Activated T-cell treated with anti-CD3 and anti-CD28 coated beads, Interleukin-2, amount 50 U/mL, for 72 hours (primary cell): Measurements from ENCODE around the gene PBX1. TPM values are rescaled to one million over a fixed set of nuclear protein-coding genes. Genes with fewer than 3 reads are reported as not detected.

Source experiments
- ATAC-seq, 2 donors: fragments of 150-1000 bp; cut with Tn5 transposase; replicated peaks in 1 of 2; 2 replicates each; pipeline ENCODE4 v1.10.0; 2021; ENCODE audit warnings: moderate library complexity in 2 of 2, mild to moderate bottlenecking in 1 of 2
- DNase-seq, 2 donors: peaks; one replicate each; pipeline ENCODE4 v3.0.0; 2021 to 2022; ENCODE audit warnings: mixed read lengths in 1 of 2
- H3K27ac Mint-ChIP-seq: one replicate; pipeline ENCODE4 v1.8.0; 2022; ENCODE audit warnings: mild to moderate bottlenecking, moderate library complexity, mixed read lengths
- H3K27me3 Mint-ChIP-seq: one replicate; pipeline ENCODE4 v1.8.0; 2022; ENCODE audit warnings: low read depth, mixed read lengths
- H3K36me3 Mint-ChIP-seq, 2 donors: one replicate each; pipeline ENCODE4 v1.8.0; 2022; ENCODE audit warnings: mixed read lengths in 2 of 2, mild to moderate bottlenecking in 1 of 2; ENCODE audit not compliant: insufficient read depth in 2 of 2
- H3K4me1 Mint-ChIP-seq: one replicate; pipeline ENCODE4 v1.8.0; 2022; ENCODE audit warnings: low read depth, mixed read lengths
- H3K4me3 Mint-ChIP-seq, 2 donors: one replicate each; pipeline ENCODE4 v1.8.0; 2022; ENCODE audit warnings: mild to moderate bottlenecking in 2 of 2, mixed read lengths in 2 of 2, moderate library complexity in 2 of 2
- H3K9me3 Mint-ChIP-seq, 2 donors: one replicate each; pipeline ENCODE4 v1.8.0; 2022; ENCODE audit warnings: mixed read lengths in 2 of 2
- total RNA-seq, 2 donors: library from RNA; stranded (reverse); gene quantifications; one replicate each; pipeline ENCODE4 v1.2.3, GENCODE V29; 2022

Gene PBX1
- total RNA-seq, 2 donors from 2014 or later: 0.62 to 0.74 TPM

DNA sequence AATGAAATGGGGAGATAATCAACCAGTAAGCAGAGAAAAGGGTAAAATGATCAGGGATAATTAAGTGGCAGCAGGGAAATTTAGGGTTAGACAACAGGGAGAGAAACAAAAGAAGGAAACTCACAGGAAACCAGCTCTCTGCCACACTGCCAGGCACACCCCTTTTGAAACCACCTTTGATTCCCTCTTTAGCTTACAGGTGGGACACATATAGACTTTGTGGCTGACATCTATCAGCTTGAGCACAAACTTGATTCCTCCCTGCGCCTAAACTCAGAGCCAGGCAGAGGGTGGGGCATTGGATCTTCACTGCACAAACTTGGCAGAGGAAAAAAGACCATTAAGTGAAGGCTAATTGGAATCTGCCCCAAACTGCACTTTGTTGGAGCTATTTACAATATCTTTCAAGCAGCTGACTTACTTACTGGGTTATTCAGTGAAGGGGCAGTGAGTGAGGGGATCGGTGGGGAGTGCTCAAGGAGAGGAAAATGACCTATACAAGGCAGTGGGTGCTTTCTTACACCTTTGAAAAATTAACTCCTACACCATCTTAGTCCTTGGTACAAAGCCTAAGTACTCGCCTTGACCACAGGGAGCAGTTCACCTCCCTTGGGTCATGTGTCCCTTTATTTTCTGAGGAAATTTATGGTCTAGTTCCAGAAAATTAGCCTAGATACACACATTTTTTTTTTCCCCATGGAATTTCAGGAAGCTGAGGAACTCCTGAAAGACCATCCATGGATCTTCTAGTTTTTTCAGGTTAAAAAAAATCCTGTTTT is 60.2 kb downstream of the PBX1 start:
- Mint-ChIP-seq H3K4me1 (no peaks in the 10 kb centered on the region), H3K27me3 (no peaks in the 10 kb centered on the region), H3K36me3 (no peaks in the 10 kb centered on the region), H3K4me3 (no peak overlapping the region), H3K9me3 (peaks cover 0 to 2% of the 10 kb centered on the region in 2 donors), H3K27ac (no peak overlapping the region)
- DNase-seq (no peak), ATAC-seq (no peak)

DNA sequence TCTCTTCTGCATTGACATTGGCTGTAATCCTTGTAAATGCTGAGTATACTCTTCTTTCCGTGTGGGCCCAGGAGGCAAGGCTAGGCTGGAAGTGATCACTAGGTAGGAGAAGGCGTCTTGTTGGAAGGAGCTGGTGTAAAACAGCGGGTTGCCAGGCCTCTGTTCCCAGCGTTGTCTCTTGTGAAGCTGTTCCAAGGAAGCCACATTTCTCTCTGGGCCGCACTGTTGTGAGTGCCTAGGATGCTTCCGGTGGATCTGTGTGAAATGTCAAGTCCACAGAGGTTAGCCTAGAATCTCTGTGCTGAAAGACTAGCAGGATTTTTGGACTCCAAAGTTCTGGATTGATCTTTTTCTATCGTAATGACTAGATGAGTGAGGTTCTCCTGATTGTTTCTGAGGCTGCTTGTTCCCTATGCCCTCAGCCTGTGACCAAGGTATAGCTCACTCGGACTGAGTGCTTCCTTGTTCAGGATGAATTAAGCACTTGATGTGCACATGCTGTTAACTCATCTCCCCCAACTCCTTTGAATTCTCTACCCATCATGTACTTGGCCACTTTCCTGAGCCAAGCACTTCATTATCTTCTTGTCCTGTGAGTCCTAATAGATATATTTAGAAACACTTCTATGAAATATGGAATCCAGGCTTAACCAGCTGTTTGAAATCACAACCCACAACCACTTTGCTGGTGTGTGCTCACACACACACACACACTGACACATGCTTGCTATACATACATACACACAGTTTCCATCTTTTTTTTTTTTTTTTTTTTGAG is 63.3 kb downstream of the PBX1 start:
- peaks cover 2% of the 10 kb centered on the region in 2 donors for H3K9me3 Mint-ChIP-seq
- ATAC-seq (no peak), DNase-seq (no peak)
- H3K4me3 Mint-ChIP-seq: no peak overlapping the region
- H3K36me3 Mint-ChIP-seq: no peaks in the 10 kb centered on the region
- no peaks in the 10 kb centered on the region for H3K4me1 Mint-ChIP-seq
- no peak overlapping the region for H3K27ac Mint-ChIP-seq
- H3K27me3 Mint-ChIP-seq: no peaks in the 10 kb centered on the region

DNA sequence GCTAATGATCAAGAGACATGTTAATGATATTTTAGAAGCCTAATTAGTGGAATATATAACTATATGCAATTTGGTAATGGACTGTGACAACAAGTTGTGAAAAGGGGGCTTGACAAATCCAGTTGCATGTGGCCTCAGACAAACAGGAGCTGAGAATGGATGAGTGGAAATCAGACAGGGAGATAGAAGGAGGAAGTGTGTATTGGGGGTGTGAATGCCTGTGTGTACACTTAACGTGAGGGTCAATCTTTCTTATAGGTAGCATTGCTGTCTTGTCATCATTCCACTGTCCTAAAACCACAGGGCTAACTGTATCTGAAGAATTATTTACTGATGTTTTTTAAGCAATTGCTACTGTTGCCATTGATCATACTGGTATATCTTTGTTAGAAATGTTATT is 64.8 kb downstream of the PBX1 start:
- ATAC-seq (no peak), DNase-seq (no peak)
- H3K36me3 Mint-ChIP-seq: no peaks in the 10 kb centered on the region
- no peaks in the 10 kb centered on the region for H3K4me1 Mint-ChIP-seq
- no peak overlapping the region for H3K4me3 Mint-ChIP-seq
- no peaks in the 10 kb centered on the region for H3K27me3 Mint-ChIP-seq
- peaks cover 2% of the 10 kb centered on the region in 2 donors for H3K9me3 Mint-ChIP-seq
- no peak overlapping the region for H3K27ac Mint-ChIP-seq

DNA sequence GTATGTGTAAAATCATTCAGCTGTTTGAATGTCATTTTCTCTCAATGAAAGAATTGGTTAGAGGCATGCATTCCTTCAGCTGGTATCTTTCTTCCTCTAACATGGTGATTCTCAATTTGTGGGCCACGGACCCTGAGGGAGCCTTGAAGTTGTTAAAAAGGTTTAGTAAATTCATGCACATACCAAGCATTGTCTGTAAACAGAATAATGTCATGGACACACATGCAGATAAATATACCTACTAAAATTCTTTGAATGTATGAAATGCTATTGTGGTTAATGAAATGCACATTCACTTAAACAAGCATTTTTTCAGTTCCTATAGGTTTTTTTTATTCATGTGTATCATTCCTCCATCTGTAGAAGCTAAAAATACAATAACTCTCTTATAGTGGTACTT is 65.4 kb downstream of the PBX1 start:
- no peak for DNase-seq
- no peaks in the 10 kb centered on the region for H3K4me1 Mint-ChIP-seq
- ATAC-seq: no peak
- H3K27ac Mint-ChIP-seq: no peak overlapping the region
- peaks cover 2% of the 10 kb centered on the region in 2 donors for H3K9me3 Mint-ChIP-seq
- no peaks in the 10 kb centered on the region for H3K36me3 Mint-ChIP-seq
- H3K4me3 Mint-ChIP-seq: no peak overlapping the region
- no peaks in the 10 kb centered on the region for H3K27me3 Mint-ChIP-seq

DNA sequence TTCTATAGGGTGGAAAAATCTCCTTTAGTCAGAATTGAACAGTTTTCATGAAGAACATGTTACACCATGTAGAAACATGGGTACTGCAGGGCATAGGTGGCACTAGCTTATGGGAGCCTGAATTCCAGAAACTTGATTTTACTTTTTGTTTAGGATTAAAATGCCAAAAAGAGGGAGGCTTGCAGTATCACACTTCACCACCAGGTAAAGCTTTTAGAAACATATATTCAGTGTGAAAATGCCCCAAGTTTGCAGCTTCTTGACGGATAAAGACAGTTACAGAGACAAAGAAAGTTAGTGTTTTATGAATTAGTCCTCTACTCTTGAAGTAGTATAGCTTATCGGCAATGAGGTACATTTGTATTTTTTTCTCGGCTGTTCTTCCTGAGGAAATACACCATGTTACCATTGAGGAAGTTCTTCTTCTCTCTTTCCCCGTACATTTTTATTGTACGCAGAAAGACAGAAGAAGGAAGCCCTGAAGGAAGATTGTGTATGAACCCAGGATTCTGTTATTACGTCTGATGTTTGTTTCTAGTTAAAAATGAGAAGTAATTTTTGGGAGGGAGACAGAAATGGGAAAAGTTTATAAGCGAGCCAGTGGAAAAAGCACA is 66.1 kb downstream of the PBX1 start:
- Mint-ChIP-seq H3K4me3 (peak overlapping the region in 1 of 2 donors; percentile 41), H3K27me3 (no peaks in the 10 kb centered on the region), H3K27ac (no peak overlapping the region), H3K4me1 (no peaks in the 10 kb centered on the region), H3K36me3 (no peaks in the 10 kb centered on the region), H3K9me3 (peaks cover 2% of the 10 kb centered on the region in 2 donors)
- no peak for ATAC-seq
- no peak for DNase-seq

DNA sequence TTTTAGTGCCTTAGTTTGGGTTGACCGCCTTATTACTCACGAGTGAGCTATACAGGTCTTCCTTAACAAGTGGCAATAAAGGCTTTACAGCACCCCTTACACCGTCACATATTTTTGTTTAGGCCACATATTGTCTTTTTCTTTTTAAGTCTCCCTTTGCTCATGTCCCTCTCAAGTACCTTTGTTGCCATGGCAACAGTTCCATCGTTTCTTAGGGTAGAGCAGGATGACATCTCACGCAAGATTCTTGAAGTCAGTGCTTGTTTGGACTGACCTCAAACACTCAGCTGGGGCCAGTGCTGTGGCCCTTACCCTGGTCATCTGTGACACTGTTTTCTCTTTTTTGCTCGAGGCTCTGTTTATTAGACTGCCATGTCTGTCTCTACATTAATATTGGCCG is 69.8 kb downstream of the PBX1 start:
- Mint-ChIP-seq H3K4me3 (no peak overlapping the region), H3K9me3 (peaks cover 0 to 4% of the 10 kb centered on the region in 2 donors), H3K36me3 (no peaks in the 10 kb centered on the region), H3K27ac (no peak overlapping the region), H3K4me1 (no peaks in the 10 kb centered on the region), H3K27me3 (no peaks in the 10 kb centered on the region)
- ATAC-seq (no peak), DNase-seq (no peak)

DNA sequence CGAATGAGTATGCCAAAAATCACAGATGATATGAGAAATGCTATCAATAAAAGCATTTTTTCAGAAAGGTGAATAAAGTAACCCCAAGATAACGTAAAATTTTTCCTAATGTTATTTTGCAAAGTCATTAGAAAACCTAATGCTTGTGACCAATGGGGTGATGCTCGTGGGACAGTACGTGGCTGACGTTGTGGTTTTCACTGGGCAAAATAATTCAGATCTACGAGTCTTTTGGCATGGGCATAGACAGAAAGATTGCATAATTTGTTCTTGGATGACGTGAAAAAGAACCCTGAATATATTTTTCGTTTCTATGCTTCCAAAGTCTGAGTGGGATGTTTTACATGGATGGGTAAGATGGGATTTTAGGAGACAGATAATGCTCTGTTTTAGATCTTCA is 71.0 kb downstream of the PBX1 start:
- no peak overlapping the region for H3K27ac Mint-ChIP-seq

DNA sequence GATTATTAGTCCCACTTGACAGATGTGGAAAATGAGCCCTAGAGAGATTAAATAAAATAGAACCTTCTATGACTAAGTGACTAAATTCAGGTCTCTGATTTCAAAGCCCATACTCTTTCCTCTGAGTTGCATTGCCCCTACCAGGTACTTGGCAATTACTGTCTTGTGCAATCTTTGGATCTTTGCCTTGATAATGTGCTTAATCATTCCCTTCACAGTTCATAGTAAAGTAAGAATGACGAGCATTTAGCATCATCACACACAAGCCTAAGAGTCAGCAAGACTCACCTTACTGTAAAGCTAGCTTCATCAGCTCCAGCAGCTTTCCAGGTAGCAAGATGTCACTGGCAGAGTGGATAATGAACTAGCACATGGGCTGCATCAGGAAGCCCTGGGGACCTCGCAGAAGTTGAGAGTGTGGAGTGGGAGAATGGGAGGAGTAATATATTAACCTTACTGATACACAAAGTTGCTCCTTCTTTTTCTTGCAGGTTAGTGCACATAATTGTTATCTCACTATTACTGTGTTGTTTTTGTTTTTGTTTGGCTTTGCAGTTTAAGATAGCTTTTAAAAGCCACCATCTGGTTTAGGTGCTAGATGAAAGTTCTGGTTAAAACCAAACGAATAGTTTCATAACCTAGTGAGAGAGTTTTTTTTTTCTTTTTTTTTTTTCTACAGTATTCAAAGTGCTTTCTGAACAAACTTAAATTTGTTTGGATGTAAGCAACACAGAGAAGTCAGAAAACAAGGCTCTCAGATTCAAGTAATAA is 71.8 kb downstream of the PBX1 start:
- H3K4me3 Mint-ChIP-seq: no peak overlapping the region
- no peak for ATAC-seq
- peaks cover 0 to 4% of the 10 kb centered on the region in 2 donors for H3K9me3 Mint-ChIP-seq

More for the DNA sequence above, 71.0 kb downstream of the PBX1 start:
- Mint-ChIP-seq H3K36me3 (no peaks in the 10 kb centered on the region), H3K27me3 (no peaks in the 10 kb centered on the region), H3K9me3 (peaks cover 0 to 4% of the 10 kb centered on the region in 2 donors), H3K4me1 (no peaks in the 10 kb centered on the region), H3K4me3 (no peak overlapping the region)
- ATAC-seq: no peak
- DNase-seq: no peak

DNA sequence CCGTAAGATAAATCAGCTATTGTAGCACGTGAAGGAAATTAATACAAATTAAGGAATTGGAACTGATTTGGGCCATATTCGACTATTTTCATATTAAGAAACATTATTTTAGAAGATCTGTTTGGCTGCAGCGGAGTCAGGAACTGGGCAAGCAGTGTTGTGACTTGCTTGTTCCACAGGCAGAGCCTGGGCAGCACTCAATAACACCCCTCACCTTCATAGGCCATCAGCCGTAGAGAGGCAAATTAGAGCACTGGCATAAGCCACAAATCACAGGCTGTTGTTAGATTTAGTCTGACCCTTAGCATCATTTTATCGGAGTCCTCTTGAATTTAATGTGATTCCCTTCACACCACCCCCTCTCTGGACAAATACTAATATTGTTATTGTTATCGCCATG is 72.8 kb downstream of the PBX1 start:
- Mint-ChIP-seq H3K4me1 (no peaks in the 10 kb centered on the region), H3K36me3 (no peaks in the 10 kb centered on the region), H3K4me3 (no peak overlapping the region), H3K9me3 (peaks cover 0 to 2% of the 10 kb centered on the region in 2 donors), H3K27me3 (no peaks in the 10 kb centered on the region), H3K27ac (no peak overlapping the region)
- ATAC-seq (no peak), DNase-seq (no peak)

More for the DNA sequence above, 71.8 kb downstream of the PBX1 start:
- no peaks in the 10 kb centered on the region for H3K27me3 Mint-ChIP-seq
- H3K4me1 Mint-ChIP-seq: no peaks in the 10 kb centered on the region
- DNase-seq: no peak
- no peaks in the 10 kb centered on the region for H3K36me3 Mint-ChIP-seq
- no peak overlapping the region for H3K27ac Mint-ChIP-seq

DNA sequence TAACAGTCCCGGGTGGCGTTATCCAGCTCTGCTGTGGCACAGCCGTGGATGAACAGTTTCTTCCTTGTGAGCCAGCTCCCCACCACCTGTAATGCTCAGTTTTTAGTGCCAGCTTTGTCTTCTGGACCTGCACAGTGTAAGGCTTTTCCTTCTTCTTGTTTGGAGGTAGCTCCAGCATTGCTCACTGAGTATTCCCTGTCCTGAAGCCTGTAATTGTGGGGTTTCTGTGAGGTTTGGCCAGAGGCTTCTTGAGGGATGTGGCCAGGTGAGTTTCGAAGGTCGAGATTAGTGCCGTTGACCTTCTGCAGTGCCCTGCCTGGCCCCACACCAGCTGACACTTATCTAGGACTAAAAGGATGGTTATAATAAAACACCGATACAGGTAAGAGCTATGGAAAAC is 75.0 kb downstream of the PBX1 start:
- Mint-ChIP-seq H3K4me3 (no peak overlapping the region), H3K36me3 (no peaks in the 10 kb centered on the region), H3K27me3 (no peaks in the 10 kb centered on the region), H3K4me1 (no peaks in the 10 kb centered on the region), H3K9me3 (peaks cover 0 to 2% of the 10 kb centered on the region in 2 donors), H3K27ac (no peak overlapping the region)
- ATAC-seq (no peak), DNase-seq (no peak)

DNA sequence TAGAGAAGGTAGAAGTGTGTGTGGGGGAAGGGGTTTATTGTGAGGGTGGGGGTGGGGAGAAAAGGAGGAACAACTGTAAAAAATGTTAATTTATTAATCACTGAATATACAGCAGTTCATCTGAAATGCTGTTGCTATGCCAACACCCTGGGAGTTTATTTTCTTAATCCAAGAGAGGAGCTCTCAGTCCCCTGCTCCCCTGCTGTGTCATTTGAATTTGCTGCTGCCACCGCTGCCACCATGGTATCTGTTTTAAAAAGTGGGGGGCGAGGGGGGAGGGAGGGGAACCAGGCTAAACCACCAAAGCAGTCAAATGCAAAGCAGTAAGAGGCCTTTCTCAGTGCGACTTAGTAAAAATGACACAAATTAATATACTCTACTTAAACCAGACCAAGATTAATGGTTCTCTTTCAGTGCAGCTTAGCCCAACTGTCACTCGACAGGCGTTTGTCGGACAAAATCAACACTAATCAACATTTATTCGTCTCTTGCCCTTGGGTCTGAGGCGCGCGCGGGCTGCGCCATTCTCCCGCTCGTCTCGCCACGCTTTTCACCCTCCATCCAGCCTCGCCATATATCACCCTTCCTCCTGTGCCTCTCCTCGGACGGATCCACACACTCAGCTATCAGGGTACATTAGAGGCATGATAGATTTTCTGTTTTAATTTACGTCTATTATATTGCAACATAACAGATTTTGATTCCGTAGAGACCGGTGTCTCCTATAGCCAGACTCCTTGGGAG is 76.2 kb downstream of the PBX1 start:
- DNase-seq (no peak), ATAC-seq (no peak)
- Mint-ChIP-seq H3K4me1 (no peaks in the 10 kb centered on the region), H3K9me3 (peaks cover 0 to 2% of the 10 kb centered on the region in 2 donors), H3K27ac (no peak overlapping the region), H3K27me3 (no peaks in the 10 kb centered on the region), H3K4me3 (no peak overlapping the region), H3K36me3 (no peaks in the 10 kb centered on the region)
